Lung (tissue), 12 donors: ENCODE data around the gene ZXDC. TPM values are rescaled to one million over a fixed set of nuclear protein-coding genes. Genes with fewer than 3 reads are reported as not detected.

Source experiments
- ATAC-seq: fragments of 200-7000 bp; cut with Tn5 transposase; one replicate; pipeline ENCODE4 v1.9.1; 2020; ENCODE audit warnings: moderate number of reproducible peaks; ENCODE audit not compliant: insufficient read depth, low FRiP score
- DNase-seq, 3 donors: peaks; one replicate each; pipeline ENCODE4 v3.0.0-alpha.2; 2013 to 2017
- H3K27ac ChIP-seq, 2 donors: one replicate each; pipeline ENCODE4 v1.5.1; 2013; ENCODE audit warnings: mild to moderate bottlenecking in 2 of 2, moderate library complexity in 2 of 2, control low read depth in 1 of 2, inconsistent platforms in 1 of 2, low read depth in 1 of 2, low read length in 1 of 2
- H3K27me3 ChIP-seq, 3 donors: one replicate each; pipeline ENCODE4 v1.5.1; 2013; ENCODE audit warnings: low read length in 2 of 3; ENCODE audit not compliant: control insufficient read depth in 3 of 3, insufficient read depth in 3 of 3
- H3K36me3 ChIP-seq, 4 donors: one replicate each; pipeline ENCODE4 v1.5.1; 2013; ENCODE audit warnings: low read length in 4 of 4, mild to moderate bottlenecking in 1 of 4, moderate library complexity in 1 of 4; ENCODE audit not compliant: control insufficient read depth in 4 of 4, insufficient read depth in 4 of 4
- H3K4me1 ChIP-seq, 5 donors: one replicate each; pipeline ENCODE4 v1.5.1; 2013; ENCODE audit warnings: low read length in 5 of 5, mild to moderate bottlenecking in 2 of 5, moderate library complexity in 1 of 5; ENCODE audit not compliant: control insufficient read depth in 5 of 5, insufficient read depth in 5 of 5
- H3K4me3 ChIP-seq: one replicate; pipeline ENCODE4 v1.5.1; 2013; ENCODE audit warnings: mild to moderate bottlenecking, control low read depth, moderate library complexity
- H3K9ac ChIP-seq, 2 donors: one replicate each; pipeline ENCODE4 v1.5.1; 2013; ENCODE audit warnings: low read length in 2 of 2, control low read depth in 1 of 2; ENCODE audit not compliant: insufficient read depth in 1 of 2
- H3K9me3 ChIP-seq, 4 donors: one replicate each; pipeline ENCODE4 v1.5.1; 2013; ENCODE audit warnings: low read length in 3 of 4, mild to moderate bottlenecking in 1 of 4, moderate library complexity in 1 of 4; ENCODE audit not compliant: control insufficient read depth in 4 of 4, insufficient read depth in 3 of 4
- CTCF ChIP-seq: IDR thresholded peaks from 2 replicates; pipeline ENCODE4 v1.5.1; 2012; ENCODE audit warnings: mild to moderate bottlenecking; ENCODE audit errors: control extremely low read depth, extremely low read depth
- WGBS, 2 donors: extraction: QIAGEN DNeasy Blood & Tissue Kit; methylation state at CpG; one replicate each; pipeline ENCODE4 v1.1.7; 2013; 5-methylcytosine and 5-hydroxymethylcytosine counted together
- polyA plus RNA-seq, 2 donors: library from polyadenylated mRNA; stranded (reverse); fragments of 200-250 nt; gene quantifications; one replicate each; pipeline ENCODE4 v1.2.1, GENCODE V29; 2013
- total RNA-seq, 2 donors: library from RNA; depleted of rRNA in 1 of 2; stranded (reverse); fragments of >200 nt in 1 of 2; gene quantifications; one replicate each; pipeline ENCODE4 v1.2.1, GENCODE V29; 2014 to 2021
- donor health status: control.
- donor health status: control.
- donor health status: Bipolar disorder and iron deficiency.
- donor health status: healthy.
- donor health status: DM: yes; HTN: yes; CAD: no.

Gene ZXDC
- total and polyA plus RNA-seq, 4 donors: 12.9 to 49.5 (median 29.8) TPM

- H3K36me3 ChIP-seq: peaks cover 2 to 39% (median 22%) of the 10 kb centered on the region in 4 donors
- H3K4me1 ChIP-seq: peaks cover 0 to 12% (median 0%) of the 10 kb centered on the region in 5 donors
- peak in 1 of 3 donors; percentile 4 for DNase-seq
- no peak overlapping the region for H3K4me3 ChIP-seq
- no peak for ATAC-seq
- TF ChIP-seq CTCF: no peak
- no peaks in the 10 kb centered on the region for H3K27me3 ChIP-seq
- H3K9ac ChIP-seq: no peak overlapping the region
- 95% methylated on average over 3 of the region's 3 CpGs for WGBS, 2 donors
- H3K27ac ChIP-seq: no peak overlapping the region
- H3K9me3 ChIP-seq: no peaks in the 10 kb centered on the region
Measured at GRCh38 chr3:126450744-126451143, 24.9 kb downstream of the ZXDC start.

- 82% methylated on average over 9 of the region's 9 CpGs for WGBS, 2 donors
- no peaks in the 10 kb centered on the region for H3K27me3 ChIP-seq
- H3K4me1 ChIP-seq: peaks cover 0 to 12% (median 4%) of the 10 kb centered on the region in 5 donors
- peak in 1 of 3 donors; percentile 3 for DNase-seq
- H3K9ac ChIP-seq: no peak overlapping the region
- no peaks in the 10 kb centered on the region for H3K9me3 ChIP-seq
- H3K27ac ChIP-seq: no peak overlapping the region
- peaks cover 2 to 39% (median 24%) of the 10 kb centered on the region in 4 donors for H3K36me3 ChIP-seq
- H3K4me3 ChIP-seq: no peak overlapping the region
- no peak for TF ChIP-seq CTCF
- no peak for ATAC-seq
Measured at GRCh38 chr3:126450219-126450618, 25.5 kb downstream of the ZXDC start.

GRCh38 chr3:126449621-126450051 is 26.1 kb downstream of the ZXDC start:
- ATAC-seq: no peak
- DNase-seq: no peak

More at GRCh38 chr3:126449621-126450051, 26.1 kb downstream of the ZXDC start:
- 91 to 96% methylated on average over 11 of the region's 11 CpGs for WGBS, 2 donors
- no peak overlapping the region for H3K27ac ChIP-seq
- H3K4me1 ChIP-seq: peaks cover 0 to 12% (median 4%) of the 10 kb centered on the region in 5 donors
- no peaks in the 10 kb centered on the region for H3K27me3 ChIP-seq
- no peak overlapping the region for H3K4me3 ChIP-seq
- no peak overlapping the region for H3K9ac ChIP-seq
- peaks cover 2 to 39% (median 24%) of the 10 kb centered on the region in 4 donors for H3K36me3 ChIP-seq
- H3K9me3 ChIP-seq: no peaks in the 10 kb centered on the region
- TF ChIP-seq CTCF: no peak
